Vagina (tissue), 2 donors: Measurements from ENCODE around the gene RPS6KA5. TPM values are rescaled to one million over a fixed set of nuclear protein-coding genes. Genes with fewer than 3 reads are reported as not detected.
"Not testable (repeated sequence)": the region's sequence is repeated elsewhere in the genome, so short reads cannot be mapped to it uniquely, and the experiment has no call there.

ENCODE experiments used
- DNase-seq, 2 donors: peaks; one replicate each; pipeline ENCODE4 v3.0.0-alpha.2; 2017; ENCODE audit errors: extremely low spot score in 2 of 2
- H3K27ac ChIP-seq: fragments of 200-600 bp; sonication (generic); one replicate; pipeline ENCODE4 v1.5.1; 2019
- H3K27me3 ChIP-seq: fragments of 200-600 bp; sonication (generic); one replicate; pipeline ENCODE4 v1.5.1; 2019
- H3K36me3 ChIP-seq, 2 donors: fragments of 200-600 bp; sonication (generic); one replicate each; pipeline ENCODE4 v1.5.1; 2017 to 2019
- H3K4me1 ChIP-seq: fragments of 200-600 bp; sonication (generic); one replicate; pipeline ENCODE4 v1.5.1; 2019
- H3K4me3 ChIP-seq, 2 donors: fragments of 200-600 bp; sonication (generic); 1 replicate in 1 of 2; 2 replicates in 1 of 2; pipeline ENCODE4 v1.5.1; 2016 to 2019
- H3K9me3 ChIP-seq: fragments of 200-600 bp; sonication (generic); one replicate; pipeline ENCODE4 v1.5.1; 2019
- CTCF ChIP-seq, 3 experiments: fragments of 450-650 bp in 2 of 3; fragments of 200-600 bp in 1 of 3; sonication (generic) in 1 of 3; IDR thresholded peaks; one replicate each; pipeline ENCODE4 v1.5.1; 2017 to 2019; ENCODE audit warnings: antibody characterized with exemption in 3 of 3, mild to moderate bottlenecking in 2 of 3, moderate library complexity in 2 of 3
- POLR2A ChIP-seq, 2 donors: fragments of 450-650 bp; IDR thresholded peaks; one replicate each; pipeline ENCODE4 v1.6.1; 2017; ENCODE audit warnings: antibody characterized with exemption in 2 of 2, mild to moderate bottlenecking in 2 of 2, moderate library complexity in 2 of 2
- POLR2AphosphoS5 ChIP-seq, 2 donors: sonication (generic); formaldehyde crosslinking; IDR thresholded peaks; one replicate each; pipeline ENCODE4 v1.9.0; 2017; ENCODE audit warnings: antibody characterized with exemption in 2 of 2, mild to moderate bottlenecking in 2 of 2, low read depth in 1 of 2; ENCODE audit not compliant: insufficient read depth in 1 of 2
- intact Hi-C: fragments of 100-400 bp; cut with DNase I; formaldehyde crosslinking; loops from one replicate; pipeline ENCODE4 v1.15.1; 2023
- total RNA-seq: library from RNA; depleted of rRNA; stranded (reverse); fragments of >200 nt; gene quantifications from one replicate; pipeline ENCODE4 v1.2.3, GENCODE V29; 2016

RPS6KA5 gene
- total RNA-seq, 1 donor from 2014 or later = 5.2 TPM

GRCh38 chr14:90981636-90982035, 78.8 kb downstream of the RPS6KA5 start:
- Histone ChIP-seq H3K4me1 (peaks cover 9% of the 10 kb centered on the region), H3K27me3 (no peaks in the 10 kb centered on the region), H3K4me3 (no peak overlapping the region), H3K9me3 (no peaks in the 10 kb centered on the region), H3K36me3 (no peaks in the 10 kb centered on the region), H3K27ac (no peak overlapping the region)
- intact Hi-C loops = no loop called here
- TF ChIP-seq POLR2AphosphoS5 (IDR thresholded peaks at IDR 0.05; ENCODE audit: insufficient read depth in 1 of 2, low read depth in 1 of 2) (no peak), POLR2A (IDR thresholded peaks at IDR 0.05) (no peak), CTCF (IDR thresholded peaks at IDR 0.05) (no peak)
- DNase-seq = no peak

GRCh38 chr14:90980636-90981035, 79.8 kb downstream of the RPS6KA5 start:
- H3K27ac ChIP-seq, intact Hi-C loops, DNase-seq, H3K27me3 ChIP-seq, H3K9me3 ChIP-seq, H3K4me1 ChIP-seq, H3K36me3 ChIP-seq, H3K4me3 ChIP-seq: not testable (repeated sequence)

DNA sequence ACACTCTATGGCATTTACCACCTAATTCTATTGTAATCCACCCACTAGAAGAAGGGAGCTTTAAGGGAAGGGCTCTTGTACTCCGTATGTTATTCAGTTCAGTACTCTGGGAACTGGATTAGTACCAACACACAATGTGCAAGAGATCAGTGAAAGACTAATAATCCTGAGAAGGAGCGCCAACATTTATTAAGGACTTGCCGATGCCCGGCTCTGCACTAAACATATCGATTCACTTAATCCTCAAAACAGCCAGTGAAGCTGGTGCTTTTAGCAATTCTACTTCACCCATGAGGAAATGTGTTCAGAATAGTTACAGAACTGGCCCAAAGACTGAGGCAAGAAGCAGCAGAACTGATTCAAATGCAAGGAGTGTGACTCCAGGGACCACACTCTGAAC, 80.9 kb downstream of the RPS6KA5 start:
- H3K27me3 ChIP-seq = no peaks in the 10 kb centered on the region
- peaks cover 9% of the 10 kb centered on the region for H3K4me1 ChIP-seq
- H3K27ac ChIP-seq = no peak overlapping the region
- TF ChIP-seq CTCF (IDR thresholded peaks at IDR 0.05) = no peak
- TF ChIP-seq POLR2A (IDR thresholded peaks at IDR 0.05) = no peak
- TF ChIP-seq POLR2AphosphoS5 (IDR thresholded peaks at IDR 0.05; ENCODE audit: insufficient read depth in 1 of 2, low read depth in 1 of 2) = no peak
- DNase-seq = no peak
- H3K9me3 ChIP-seq = no peaks in the 10 kb centered on the region
- H3K36me3 ChIP-seq = no peaks in the 10 kb centered on the region
- no peak overlapping the region for H3K4me3 ChIP-seq
- intact Hi-C loops = no loop called here

- H3K4me1 ChIP-seq = peaks cover 9% of the 10 kb centered on the region
- no peaks in the 10 kb centered on the region for H3K36me3 ChIP-seq
- no peak overlapping the region for H3K4me3 ChIP-seq
- TF ChIP-seq POLR2AphosphoS5 (IDR thresholded peaks at IDR 0.05; ENCODE audit: insufficient read depth in 1 of 2, low read depth in 1 of 2) (no peak), POLR2A (IDR thresholded peaks at IDR 0.05) (no peak), CTCF (IDR thresholded peaks at IDR 0.05) (no peak)
- H3K9me3 ChIP-seq = no peaks in the 10 kb centered on the region
- intact Hi-C loops = no loop called here
- H3K27ac ChIP-seq = no peak overlapping the region
- H3K27me3 ChIP-seq = no peaks in the 10 kb centered on the region
- DNase-seq = no peak
Measured at GRCh38 chr14:90976101-90976500, 84.3 kb downstream of the RPS6KA5 start.

DNA sequence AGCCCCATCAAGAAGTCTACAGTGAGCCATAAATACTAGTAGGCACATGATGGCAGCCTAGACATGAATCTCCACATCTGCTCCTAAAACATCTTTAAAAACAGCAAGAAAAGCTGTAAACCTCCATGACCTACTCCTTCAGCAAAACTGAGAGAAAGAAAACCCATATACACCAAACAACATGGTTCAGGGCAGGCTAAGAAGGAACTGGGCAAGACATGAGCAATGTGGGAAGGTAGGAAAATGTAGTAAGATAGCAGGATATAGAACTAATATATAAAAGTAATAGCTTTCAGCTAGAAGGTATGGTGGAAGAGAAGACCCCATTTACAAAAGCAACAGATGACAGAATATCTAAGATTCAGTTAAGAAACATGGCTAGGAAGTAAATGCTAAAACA, 88.8 kb downstream of the RPS6KA5 start:
- intact Hi-C loops = no loop called here
- no peak for TF ChIP-seq POLR2AphosphoS5 (IDR thresholded peaks at IDR 0.05; ENCODE audit: insufficient read depth in 1 of 2, low read depth in 1 of 2)
- no peak for TF ChIP-seq POLR2A (IDR thresholded peaks at IDR 0.05)
- no peak for TF ChIP-seq CTCF (IDR thresholded peaks at IDR 0.05)
- Histone ChIP-seq H3K27me3 (no peaks in the 10 kb centered on the region), H3K4me1 (no peaks in the 10 kb centered on the region), H3K36me3 (no peaks in the 10 kb centered on the region), H3K9me3 (peaks cover 4% of the 10 kb centered on the region), H3K4me3 (no peak overlapping the region), H3K27ac (no peak overlapping the region)
- no peak for DNase-seq

GRCh38 chr14:90970167-90970600, 90.3 kb downstream of the RPS6KA5 start:
- intact Hi-C loops = no loop called here
- H3K4me3 ChIP-seq = no peak overlapping the region
- no peak overlapping the region for H3K27ac ChIP-seq
- TF ChIP-seq CTCF (IDR thresholded peaks at IDR 0.05) = no peak
- no peak for TF ChIP-seq POLR2AphosphoS5 (IDR thresholded peaks at IDR 0.05; ENCODE audit: insufficient read depth in 1 of 2, low read depth in 1 of 2)
- TF ChIP-seq POLR2A (IDR thresholded peaks at IDR 0.05) = no peak
- peaks cover 4% of the 10 kb centered on the region for H3K9me3 ChIP-seq
- no peaks in the 10 kb centered on the region for H3K27me3 ChIP-seq
- H3K36me3 ChIP-seq = no peaks in the 10 kb centered on the region
- H3K4me1 ChIP-seq = no peaks in the 10 kb centered on the region
- DNase-seq = no peak
